Stimulated activated CD4-positive, alpha-beta T cell treated with anti-CD3 and anti-CD28 coated beads, Interleukin-15, amount 100 ng/mL, for 24 hours (primary cell): Measurements from ENCODE around the gene JAKMIP1.

ENCODE experiments used
- DNase-seq: peaks from one replicate; pipeline ENCODE4 v3.0.0-alpha.2; 2020

The JAKMIP1 gene

GRCh38 chr4:6199422-6199921 lies 877 bp downstream of the JAKMIP1 start:
- peak; percentile 30 for DNase-seq

- peak; percentile 31 for DNase-seq
Observed at GRCh38 chr4:6198768-6199421, 1.5 kb downstream of the JAKMIP1 start.

DNA sequence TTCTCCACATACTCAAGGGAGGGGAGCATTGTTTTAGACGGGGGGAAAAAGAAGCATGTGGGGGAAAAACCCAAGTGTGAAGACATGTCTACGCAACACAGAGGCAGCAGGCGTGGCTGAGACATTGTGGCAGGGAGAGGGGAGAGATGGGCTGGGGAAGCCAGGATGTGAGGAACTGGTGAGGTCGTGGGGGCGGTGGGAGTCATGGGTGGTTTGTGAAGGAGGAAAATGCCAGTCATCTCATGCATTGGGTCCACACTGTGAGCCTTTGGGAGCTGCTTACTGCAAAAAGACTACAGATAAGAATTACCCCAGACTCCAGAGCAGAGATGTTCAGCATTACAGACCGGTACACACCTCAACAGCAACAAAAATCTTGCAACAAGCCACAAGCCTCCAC lies 2.1 kb downstream of the JAKMIP1 start:
- DNase-seq, result peak; percentile 75

DNA sequence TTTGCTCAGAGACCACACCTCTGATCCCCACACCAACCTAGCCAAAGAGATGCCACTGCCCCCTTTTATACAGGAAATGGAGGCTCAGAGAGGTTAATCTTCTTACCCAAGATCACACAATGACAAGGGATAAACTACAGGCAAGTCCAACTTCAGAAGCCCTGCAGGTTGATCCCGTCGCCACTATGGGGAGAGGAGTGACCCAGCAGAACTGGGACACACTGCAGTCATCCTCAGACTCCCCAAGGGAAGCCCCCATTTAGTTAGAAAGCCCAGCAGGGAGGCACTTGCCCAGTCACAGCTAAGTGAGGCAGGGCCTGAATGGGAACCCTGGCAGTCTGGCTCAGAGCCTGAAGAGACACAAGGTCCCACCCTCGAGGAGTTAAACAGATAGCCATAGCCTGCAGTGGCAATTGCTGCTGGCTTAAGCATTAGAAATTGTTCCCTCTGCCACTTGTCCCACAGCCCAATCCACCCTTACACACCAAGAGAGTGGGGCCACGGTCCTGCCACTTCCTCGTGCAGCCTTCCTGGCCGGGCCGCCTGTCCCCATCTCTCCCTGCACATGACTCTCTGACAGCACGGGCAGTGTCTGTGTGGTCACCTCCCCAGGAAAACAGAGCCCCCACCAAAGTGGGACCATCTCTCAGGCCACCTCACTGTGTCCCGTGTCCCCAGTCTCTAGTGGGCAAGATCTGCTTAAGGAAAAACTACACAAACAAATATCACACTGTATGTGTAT lies 2.7 kb downstream of the JAKMIP1 start:
- DNase-seq, result no peak

GRCh38 chr4:6196871-6197270 lies 3.5 kb downstream of the JAKMIP1 start:
- DNase-seq, result no peak

DNA sequence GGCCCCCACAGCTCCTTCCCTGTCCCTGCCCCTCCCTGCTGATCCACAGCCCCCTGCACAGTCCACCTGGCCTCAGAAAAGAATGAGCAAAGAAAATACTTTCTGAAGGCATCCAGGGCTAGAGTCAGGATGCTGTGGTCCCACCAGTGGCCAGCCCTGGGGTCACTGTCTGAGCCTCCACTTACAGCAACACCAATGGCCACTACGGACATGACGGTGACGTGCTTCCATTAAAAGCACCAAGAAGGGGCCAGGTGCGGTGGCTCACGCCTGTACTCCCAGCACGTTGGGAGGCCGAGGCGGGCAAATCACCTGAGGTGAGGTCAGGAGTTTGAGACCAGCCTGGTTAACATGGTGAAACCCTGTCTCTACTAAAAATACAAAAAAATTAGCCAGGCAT lies 4.0 kb downstream of the JAKMIP1 start:
- no peak for DNase-seq

GRCh38 chr4:6195602-6196319 lies 4.6 kb downstream of the JAKMIP1 start:
- DNase-seq, result no peak

- DNase-seq, result no peak
Observed at GRCh38 chr4:6194458-6195195, 5.7 kb downstream of the JAKMIP1 start.

DNA sequence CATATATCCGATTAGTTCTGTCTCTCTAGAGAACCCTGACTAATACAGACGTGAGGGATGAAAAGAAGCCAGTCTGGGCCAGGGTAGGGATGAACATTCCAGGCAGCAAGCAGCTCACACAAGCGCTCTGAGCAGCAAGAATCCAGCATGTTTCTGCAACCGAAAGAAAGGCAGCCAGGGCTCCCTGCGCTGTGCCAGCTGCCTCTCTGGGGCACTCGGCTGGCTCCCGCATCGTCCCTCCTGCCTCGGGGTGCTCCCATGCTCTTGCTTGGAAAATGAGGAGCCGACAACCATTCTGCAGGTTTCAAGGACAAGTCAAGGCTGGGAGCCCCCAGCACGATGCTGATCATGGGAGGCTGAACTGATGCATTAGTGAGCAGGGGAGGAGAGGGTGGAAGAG lies 7.0 kb downstream of the JAKMIP1 start:
- DNase-seq, result no peak

DNA sequence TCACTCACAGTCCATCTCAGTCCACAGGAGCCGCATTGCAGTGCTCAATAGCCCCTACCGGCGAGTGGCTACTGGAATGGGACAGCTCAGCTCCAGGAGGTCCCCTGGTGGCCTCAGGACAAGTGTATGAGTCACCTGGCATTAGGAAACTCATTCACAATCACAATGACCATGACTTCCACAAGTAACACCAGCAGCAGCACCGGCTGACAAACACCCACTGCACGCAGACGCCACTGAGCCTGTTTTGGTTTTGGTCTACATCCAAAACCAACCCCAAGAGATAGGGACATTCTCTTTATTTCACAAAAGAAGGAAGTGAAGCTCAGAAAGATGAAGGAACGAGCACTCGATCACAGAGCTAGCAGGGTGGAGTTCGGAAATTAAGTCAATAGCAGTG lies 8.1 kb downstream of the JAKMIP1 start:
- no peak for DNase-seq

- DNase-seq, result no peak
Observed at GRCh38 chr4:6191448-6192130, 8.8 kb downstream of the JAKMIP1 start.

GRCh38 chr4:6190486-6190885 lies 9.9 kb downstream of the JAKMIP1 start:
- DNase-seq, result no peak

GRCh38 chr4:6189511-6189910 lies 10.8 kb downstream of the JAKMIP1 start:
- no peak for DNase-seq

GRCh38 chr4:6188687-6189305 lies 11.6 kb downstream of the JAKMIP1 start:
- DNase-seq, result no peak

GRCh38 chr4:6184169-6184568 lies 16.2 kb downstream of the JAKMIP1 start:
- DNase-seq, result no peak

DNA sequence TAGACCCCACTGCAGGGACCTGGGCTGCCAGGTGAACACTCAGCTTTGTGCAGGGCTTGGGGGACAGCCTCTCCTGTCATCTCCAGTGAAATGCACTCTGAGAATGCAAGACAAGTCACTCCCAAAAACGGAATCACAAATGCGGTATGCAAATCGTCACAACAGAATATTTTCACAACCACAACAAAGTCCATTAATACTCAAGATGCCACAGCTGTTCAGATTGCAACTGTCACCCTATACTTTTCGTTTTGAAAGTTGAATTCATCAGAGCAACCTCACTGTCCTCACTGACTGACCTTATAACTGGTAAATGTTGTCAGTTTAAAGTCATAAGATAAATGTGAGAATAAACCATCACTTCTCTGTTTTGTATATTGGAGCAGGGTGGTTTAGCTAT lies 16.6 kb downstream of the JAKMIP1 start:
- DNase-seq, result no peak

DNA sequence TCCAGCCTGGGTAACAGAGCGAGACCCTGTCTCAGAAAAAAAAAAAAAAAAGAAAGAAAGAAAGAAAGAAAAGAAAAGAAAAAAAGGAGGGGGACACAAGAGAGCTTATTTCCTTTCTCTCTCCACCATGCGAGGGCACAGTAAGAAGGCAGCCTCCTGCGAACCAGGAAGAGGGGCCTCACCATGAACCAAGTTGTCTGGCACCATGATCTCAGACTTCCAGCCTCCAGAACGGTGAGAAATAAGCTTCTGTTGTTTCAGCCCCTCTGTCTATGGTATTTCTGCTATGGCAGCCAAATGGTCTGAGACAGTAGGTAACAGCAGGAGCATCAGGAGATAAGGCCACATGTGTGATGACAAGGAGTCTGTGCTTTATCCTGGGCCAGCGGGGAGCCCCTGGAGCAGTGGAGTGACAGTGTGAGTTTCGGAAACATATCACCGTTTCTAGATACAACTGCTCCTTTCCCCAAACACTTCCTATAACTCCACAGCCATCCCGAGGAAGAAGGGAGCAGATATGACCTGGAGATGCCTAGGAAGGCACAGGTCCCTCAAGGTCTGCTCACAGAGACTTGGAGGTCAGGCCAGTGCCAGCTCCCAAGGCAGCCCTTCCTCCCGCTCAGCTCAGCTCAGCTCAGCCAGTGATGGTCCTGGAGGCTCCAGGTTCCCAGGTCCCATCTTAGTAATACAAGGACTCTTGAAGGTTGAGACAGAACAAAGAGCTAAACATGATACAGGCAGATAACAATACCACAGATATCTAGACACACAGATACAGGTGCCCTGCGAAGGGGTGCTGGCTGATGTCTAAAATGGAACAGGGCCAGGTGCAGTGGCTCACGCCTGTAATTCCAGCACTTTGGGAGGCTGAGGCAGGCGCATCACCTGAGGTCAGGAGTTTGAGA lies 17.7 kb downstream of the JAKMIP1 start:
- no peak for DNase-seq

DNA sequence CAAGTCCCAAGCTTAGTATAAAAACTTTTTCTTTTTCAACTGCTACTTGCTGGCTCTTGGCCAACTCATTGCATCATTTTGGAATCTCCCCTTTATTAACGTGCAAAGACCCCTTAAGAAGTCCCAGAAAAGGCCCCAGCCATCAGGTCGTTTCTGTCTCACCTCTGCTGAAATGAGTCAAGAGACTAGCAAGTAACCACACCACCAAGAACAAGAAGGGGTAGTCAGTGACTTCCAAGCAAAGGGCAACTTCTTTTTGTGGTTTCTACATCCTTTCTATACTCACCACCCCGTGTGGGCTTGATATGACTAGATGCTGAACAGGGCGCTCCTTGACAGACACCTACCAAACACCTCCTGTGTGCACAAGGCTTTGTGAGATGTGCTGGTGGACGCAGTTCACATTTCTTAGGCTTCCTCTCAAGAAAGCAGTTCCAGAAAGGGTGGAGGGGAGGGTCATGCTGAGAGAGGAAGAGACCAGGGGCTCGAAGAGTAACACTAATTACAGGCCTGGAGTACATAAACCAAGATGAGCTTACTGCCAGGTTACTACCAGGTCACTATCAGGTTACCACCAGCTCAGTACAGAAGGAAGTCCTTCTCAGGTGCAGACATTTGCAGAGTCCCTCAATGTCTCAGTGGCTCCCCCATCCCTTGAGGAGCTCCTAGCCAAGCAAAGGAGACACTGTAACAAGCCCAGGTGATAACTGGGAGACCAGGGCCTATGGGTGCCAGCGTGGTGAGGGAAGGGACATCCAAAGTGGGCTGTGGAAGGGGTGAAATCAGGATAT lies 19.3 kb downstream of the JAKMIP1 start:
- peak; percentile 51 for DNase-seq

- no peak for DNase-seq
Observed at GRCh38 chr4:6179362-6179761, 21.0 kb downstream of the JAKMIP1 start.

DNA sequence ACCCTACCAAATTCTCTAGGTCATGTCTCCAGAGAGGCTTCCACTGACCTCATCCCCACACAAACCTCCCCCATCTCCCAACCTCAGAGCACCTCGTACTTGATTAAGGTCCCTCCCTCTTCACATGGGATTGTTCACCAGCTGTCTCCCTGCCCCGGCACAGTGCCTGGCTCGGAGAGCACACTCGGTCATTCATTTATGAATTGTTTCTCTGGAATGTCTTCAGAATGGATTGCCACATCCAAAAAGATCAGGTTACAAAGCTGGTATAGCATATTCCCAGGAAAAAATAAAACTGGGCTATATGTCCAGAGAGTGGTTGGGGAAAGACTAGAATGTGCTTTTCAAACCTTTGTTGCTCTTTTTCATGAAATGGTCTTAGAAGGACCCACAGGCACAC lies 21.6 kb downstream of the JAKMIP1 start:
- DNase-seq, result no peak
